BE2C (cell line): ENCODE results near the gene XPO5.

Experiments
- DNase-seq: peaks from one replicate; pipeline ENCODE4 v3.0.0-alpha.2; 2020
- H3K27me3 ChIP-seq: fragments of 250-450 bp; sonication (Bioruptor Pico); 2 replicates; pipeline ENCODE4 v1.5.1; 2020; ENCODE audit warnings: mild to moderate bottlenecking
- H3K36me3 ChIP-seq: fragments of 250-450 bp; sonication (Bioruptor Pico); 2 replicates; pipeline ENCODE4 v1.5.1; 2020; ENCODE audit warnings: mild to moderate bottlenecking
- H3K4me1 ChIP-seq: fragments of 250-450 bp; sonication (Bioruptor Pico); 2 replicates; pipeline ENCODE4 v1.5.1; 2020
- H3K4me3 ChIP-seq: 2 replicates; pipeline ENCODE4 v1.5.1; 2011; ENCODE audit warnings: low read depth, low read length
- H3K9me3 ChIP-seq: fragments of 250-450 bp; sonication (Bioruptor Pico); 2 replicates; pipeline ENCODE4 v1.5.1; 2020
- CTCF ChIP-seq: IDR thresholded peaks from 2 replicates; pipeline ENCODE4 v1.5.1; 2012; ENCODE audit warnings: mild to moderate bottlenecking, low read depth, low read length

XPO5 gene

GRCh38 chr6:43517505-43518357 lies 58.1 kb downstream of the XPO5 start:
- Histone ChIP-seq H3K4me1 (no peaks in the 10 kb centered on the region; the same call in 1 of the 2 replicates), H3K36me3 (peaks cover 59% of the 10 kb centered on the region), H3K27me3 (no peaks in the 10 kb centered on the region), H3K9me3 (no peaks in the 10 kb centered on the region), H3K4me3 (peak overlapping the region; percentile 100)
- no peak for DNase-seq
- TF ChIP-seq CTCF = no peak

GRCh38 chr6:43516697-43517504 lies 58.9 kb downstream of the XPO5 start, which contains the start of the genes POLR1C and YIPF3:
TSS of gene POLR1C (plus strand) at chr6:43517089. CDS start at chr6:43517110, 21 bp downstream.
TSS of gene YIPF3 (minus strand) at chr6:43516926. CDS start at chr6:43516807, 119 bp downstream.
- Histone ChIP-seq H3K27me3 (no peaks in the 10 kb centered on the region), H3K36me3 (peaks cover 50% of the 10 kb centered on the region), H3K4me3 (peak within 1 kb of the TSS; percentile 100), H3K9me3 (no peaks in the 10 kb centered on the region), H3K4me1 (no peaks in the 10 kb centered on the region; the same call in 1 of the 2 replicates)
- TF ChIP-seq CTCF = no peak
- DNase-seq = peak; percentile 97

- no peaks in the 10 kb centered on the region for H3K27me3 ChIP-seq
- peaks cover 45% of the 10 kb centered on the region for H3K36me3 ChIP-seq
- H3K9me3 ChIP-seq = no peaks in the 10 kb centered on the region
- no peaks in the 10 kb centered on the region; the same call in 1 of the 2 replicates for H3K4me1 ChIP-seq
- TF ChIP-seq CTCF = no peak
- no peak for DNase-seq
- H3K4me3 ChIP-seq = peak overlapping the region; percentile 100
These were observed 59.5 kb downstream of the XPO5 start for GRCh38 chr6:43516367-43516696.

GRCh38 chr6:43515808-43516207 lies 60.0 kb downstream of the XPO5 start:
- H3K4me3 ChIP-seq = peak overlapping the region; percentile 100
- no peaks in the 10 kb centered on the region for H3K27me3 ChIP-seq
- H3K36me3 ChIP-seq = peaks cover 39% of the 10 kb centered on the region
- DNase-seq = no peak
- H3K4me1 ChIP-seq = no peaks in the 10 kb centered on the region; the same call in 1 of the 2 replicates
- H3K9me3 ChIP-seq = no peaks in the 10 kb centered on the region
- no peak for TF ChIP-seq CTCF

GRCh38 chr6:43511824-43512415 lies 63.9 kb downstream of the XPO5 start:
- H3K36me3 ChIP-seq = peaks cover 14% of the 10 kb centered on the region
- H3K9me3 ChIP-seq = no peaks in the 10 kb centered on the region
- H3K4me3 ChIP-seq = no peak overlapping the region
- TF ChIP-seq CTCF = no peak
- H3K4me1 ChIP-seq = no peaks in the 10 kb centered on the region
- no peaks in the 10 kb centered on the region for H3K27me3 ChIP-seq
- no peak for DNase-seq
